HG03521 (cell line): ENCODE measurements around the gene HNRNPLL.
"Not testable (repeated sequence)": the region's sequence is repeated elsewhere in the genome, so short reads cannot be mapped to it uniquely, and the experiment has no call there.

Source experiments
- ATAC-seq: cut with Tn5 transposase; IDR thresholded peaks from one replicate; pipeline ENCODE4 v1.9.1; 2021; ENCODE audit warnings: mild to moderate bottlenecking, moderate library complexity; ENCODE audit not compliant: unreplicated experiment

The HNRNPLL gene

DNA sequence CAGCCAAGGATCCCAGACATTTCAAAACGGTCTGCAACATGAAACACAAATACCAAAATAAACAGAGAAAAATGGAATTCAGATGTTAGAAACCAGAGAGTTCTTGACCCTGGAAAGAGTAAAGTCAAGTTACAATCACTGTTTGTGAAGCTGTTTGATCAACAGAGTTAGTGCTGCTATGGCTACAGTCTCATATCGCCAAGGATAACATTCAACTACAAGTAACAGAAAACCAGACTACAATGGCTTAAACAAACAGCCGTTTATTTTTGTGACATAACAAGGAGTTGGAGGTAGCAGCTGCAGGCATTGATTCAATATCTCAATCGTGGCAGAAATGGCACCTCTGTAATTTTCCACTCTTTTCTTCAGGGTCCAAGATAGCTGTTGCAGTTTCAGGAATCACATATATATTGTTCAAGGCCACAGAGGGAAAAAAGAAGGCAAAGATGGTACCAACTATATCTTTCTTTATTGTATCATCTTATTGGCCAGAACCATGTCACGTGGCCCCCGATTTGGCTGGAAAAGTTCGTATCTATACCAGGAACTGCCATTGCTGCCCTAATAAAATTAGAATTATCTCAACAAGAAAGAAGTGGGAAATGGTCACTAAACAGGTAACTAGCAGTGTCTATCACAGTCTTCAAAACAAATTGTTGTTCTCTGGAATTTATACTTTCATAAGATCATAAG lies 17.7 kb upstream of the HNRNPLL start:
- no peak for ATAC-seq

DNA sequence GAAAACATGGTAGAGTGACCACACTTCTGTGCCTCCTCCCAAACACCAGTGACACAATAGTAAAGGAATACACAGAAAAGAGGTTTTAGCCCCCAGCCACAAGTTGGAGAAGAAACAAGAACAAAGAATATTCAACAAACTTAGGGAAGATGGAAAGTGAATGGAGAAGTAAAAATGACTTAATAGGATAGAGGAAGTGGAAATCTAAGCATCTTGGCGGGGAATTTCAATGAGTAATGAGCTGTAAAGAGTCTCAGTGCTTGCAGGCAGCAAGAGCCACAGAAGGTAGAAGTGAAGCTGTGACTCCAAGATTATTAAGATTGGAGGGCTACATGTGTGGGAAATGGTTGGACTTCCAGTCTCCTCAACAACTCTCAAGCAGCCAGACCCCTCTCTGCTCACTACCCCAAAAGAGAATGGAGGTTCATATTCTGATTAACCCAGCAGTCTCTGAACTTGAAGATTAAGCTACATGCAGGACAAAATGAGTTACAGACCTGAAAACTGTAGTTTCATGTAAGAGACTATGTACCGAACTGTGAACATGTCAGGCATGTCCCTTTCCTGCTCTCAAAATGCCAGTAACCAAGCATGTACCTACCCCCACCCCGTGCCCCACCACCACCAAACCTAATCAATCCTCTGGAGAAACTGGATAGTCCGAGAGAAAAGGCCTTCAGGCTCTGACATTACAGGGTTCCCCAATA lies 16.9 kb upstream of the HNRNPLL start:
- ATAC-seq, result no peak

DNA sequence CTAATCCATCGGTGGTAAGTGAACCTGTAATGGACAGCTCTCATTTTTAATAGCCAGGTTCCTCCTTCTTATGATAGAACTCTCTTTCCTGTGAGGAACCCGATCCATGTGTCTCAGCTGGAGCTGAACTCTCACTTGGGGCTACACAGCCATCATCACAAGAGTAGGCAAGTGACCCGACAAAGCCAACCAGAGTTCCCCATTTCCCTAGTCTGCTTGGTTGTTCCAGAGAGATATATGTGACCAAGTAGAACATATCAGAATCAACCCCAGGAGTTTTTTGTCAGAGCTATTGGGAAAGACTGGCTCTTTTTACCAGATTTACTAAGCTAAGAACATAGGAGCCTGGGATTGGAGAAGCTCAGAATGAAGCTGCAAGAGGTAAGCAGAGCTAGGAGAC lies 14.6 kb upstream of the HNRNPLL start:
- no peak for ATAC-seq

DNA sequence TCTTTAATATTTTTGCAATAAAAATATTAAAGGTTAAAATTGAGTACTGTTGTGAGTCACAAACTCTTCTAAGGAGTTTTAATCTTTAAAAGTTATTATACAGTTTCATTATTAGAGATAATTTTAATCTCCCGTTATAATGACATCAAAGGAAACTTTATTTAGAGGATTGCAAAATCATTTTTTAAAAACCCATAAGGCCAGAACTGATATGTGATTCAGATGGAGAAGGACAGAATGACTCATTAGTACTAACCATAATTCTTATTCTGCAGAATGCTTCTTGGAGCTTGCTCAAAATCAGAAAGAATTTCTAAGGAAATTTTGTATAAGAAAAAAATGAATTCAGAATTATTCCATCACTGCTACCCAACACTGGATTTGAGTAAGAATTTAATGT lies 12.5 kb upstream of the HNRNPLL start:
- no peak for ATAC-seq

DNA sequence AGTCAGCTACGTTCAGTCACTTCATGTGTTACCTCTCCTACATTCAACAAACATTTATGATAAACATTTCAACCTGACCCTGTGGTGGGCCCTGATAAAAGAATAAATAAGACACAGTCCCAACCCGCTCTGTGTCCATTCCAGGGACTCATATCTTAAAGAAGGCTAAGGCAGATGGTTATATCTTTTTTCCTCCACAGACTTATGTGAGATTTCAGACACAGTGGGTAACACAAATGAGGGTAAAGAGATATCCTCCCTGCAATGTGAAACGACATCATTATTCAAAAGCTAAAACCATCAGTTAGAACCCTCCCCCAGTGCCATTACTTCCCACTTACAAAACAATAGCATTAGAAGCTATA lies 11.1 kb upstream of the HNRNPLL start:
- ATAC-seq, result no peak

DNA sequence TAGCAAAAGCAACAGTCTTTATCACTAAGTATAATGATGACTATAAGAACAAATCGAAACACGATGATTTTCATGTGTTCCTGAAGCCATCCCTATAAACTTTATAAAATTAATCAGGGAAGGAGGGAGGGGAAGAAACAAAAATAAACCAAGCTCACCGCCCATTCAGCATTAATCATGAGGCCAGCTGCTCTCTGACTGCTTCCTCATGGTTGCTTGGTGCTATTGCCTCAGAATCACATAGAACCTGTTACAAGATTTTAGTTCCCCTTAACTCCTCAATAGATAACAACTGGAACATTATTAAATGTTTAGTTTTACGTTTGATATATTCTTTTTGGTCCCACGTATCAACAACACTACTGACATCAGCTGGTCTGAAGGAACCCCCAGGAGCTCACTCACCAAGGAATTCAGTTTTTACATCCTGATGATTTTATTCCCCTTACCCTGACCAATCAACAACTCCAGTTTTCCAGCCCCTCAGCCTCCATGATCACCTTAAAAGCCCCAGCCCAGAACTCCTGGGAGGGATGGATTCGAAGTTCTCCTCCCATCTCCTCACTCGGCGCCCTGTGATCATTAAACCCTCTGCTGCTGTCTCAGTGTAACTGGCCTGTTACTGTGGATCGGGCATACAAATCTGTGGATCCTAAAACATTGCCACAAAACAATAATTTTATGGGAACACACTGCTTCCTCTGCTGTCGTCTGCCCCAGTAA lies 10.6 kb upstream of the HNRNPLL start:
- ATAC-seq, result no peak

DNA sequence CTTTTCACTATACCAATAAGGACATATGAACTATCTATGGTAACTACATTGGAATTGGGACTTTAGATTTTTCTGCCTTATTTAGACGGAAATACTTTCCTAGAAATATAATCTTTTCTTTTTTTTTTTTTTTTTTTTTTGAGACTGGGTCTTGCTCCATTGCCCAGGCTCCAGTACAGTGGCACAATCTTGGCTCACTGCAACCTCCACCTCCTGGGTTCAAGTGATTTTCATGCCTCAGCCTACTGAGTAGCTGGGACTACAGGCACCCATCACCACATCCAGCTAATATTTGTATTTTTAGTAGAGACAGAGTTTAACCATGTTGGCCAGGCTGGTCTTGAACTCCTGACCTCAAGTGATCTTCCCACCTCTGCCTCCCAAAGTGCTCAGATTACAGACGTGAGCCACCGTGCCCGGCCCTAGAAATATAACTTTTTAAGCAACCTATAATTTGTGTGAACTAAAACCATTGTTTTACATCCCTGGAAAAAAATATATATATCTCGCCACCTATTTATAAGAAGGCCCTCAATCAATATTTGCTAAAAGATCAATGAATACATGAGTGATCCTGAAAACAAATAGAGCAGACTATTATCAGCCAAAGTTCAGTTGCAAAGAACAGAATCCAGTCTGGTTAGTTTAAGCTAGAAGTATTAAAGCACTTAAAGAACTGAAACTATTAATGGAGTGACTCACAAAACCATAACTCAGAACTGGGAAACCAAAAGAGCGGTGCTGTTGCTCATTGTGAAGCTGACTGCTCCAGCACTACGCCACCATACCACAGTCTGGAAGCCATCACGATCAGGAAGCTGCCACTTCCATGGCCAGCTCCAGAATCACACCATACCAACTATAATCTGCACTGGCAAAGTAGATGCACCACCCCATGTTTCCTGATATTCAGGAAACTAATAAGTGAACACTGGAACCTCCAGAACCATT lies 8.4 kb upstream of the HNRNPLL start:
- ATAC-seq, result peak; percentile 54

DNA sequence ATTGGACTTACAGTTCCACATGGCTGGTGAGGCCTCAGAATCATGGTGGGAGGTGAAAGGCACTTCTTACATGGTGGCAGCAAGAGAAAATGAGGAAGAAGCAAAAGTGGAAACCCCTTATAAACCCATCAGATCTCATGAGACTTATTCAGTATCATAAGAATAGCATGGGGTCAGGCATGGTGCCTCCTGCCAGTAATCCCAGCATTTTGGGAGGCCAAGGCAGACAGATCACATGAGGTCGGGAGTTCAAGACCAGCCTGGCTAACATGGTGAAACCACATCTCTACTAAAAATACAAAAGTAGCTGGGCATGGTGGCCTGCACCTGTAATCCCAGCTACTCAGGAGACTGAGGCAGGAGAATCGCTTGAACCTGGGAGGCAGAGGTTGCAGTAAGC lies 6.5 kb upstream of the HNRNPLL start:
- ATAC-seq, result not testable (repeated sequence)

DNA sequence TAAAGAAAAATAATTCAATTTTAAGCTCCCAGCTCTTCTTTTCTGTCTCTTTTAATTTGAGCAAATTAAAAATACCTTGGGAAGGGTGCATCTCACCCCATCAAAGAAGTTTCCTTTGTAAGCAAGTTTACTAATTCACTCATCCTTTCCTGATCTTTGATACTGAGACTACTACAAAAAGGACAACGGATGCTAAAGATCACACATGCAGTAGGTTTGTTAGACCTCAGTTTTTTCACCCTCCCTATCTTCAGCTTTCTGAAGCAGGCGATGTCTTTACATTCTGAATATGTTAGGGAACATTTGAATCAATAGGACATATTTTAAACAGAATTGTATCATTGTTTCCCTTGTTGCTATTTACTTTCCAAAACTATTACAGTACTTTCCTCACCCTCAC lies 6.0 kb upstream of the HNRNPLL start:
- ATAC-seq, result no peak

DNA sequence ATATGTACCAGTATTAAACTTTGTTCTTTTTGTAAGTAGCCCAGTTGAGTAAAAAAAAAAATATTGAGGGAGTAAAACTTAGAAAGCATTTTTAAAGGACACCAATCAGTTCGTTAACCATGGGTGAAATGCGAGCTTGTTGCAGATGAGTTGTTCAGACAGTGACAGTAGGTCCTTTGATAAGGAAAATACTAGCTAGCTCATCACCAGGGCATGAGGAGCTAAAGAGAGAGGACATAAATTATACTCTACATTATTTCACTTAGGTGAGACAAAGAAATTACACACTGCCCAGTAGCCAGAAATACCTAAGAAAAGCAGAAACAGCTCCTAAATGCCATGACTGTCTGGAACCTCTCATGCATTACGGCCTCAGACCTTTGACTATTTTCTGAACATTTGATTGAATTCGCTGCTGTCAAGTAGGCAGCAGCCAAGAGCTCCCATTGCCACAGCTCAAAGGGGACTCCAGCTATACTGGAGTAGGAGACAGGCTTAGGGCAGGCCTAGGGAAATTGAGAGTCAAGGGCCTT lies 2.6 kb upstream of the HNRNPLL start:
- no peak for ATAC-seq

DNA sequence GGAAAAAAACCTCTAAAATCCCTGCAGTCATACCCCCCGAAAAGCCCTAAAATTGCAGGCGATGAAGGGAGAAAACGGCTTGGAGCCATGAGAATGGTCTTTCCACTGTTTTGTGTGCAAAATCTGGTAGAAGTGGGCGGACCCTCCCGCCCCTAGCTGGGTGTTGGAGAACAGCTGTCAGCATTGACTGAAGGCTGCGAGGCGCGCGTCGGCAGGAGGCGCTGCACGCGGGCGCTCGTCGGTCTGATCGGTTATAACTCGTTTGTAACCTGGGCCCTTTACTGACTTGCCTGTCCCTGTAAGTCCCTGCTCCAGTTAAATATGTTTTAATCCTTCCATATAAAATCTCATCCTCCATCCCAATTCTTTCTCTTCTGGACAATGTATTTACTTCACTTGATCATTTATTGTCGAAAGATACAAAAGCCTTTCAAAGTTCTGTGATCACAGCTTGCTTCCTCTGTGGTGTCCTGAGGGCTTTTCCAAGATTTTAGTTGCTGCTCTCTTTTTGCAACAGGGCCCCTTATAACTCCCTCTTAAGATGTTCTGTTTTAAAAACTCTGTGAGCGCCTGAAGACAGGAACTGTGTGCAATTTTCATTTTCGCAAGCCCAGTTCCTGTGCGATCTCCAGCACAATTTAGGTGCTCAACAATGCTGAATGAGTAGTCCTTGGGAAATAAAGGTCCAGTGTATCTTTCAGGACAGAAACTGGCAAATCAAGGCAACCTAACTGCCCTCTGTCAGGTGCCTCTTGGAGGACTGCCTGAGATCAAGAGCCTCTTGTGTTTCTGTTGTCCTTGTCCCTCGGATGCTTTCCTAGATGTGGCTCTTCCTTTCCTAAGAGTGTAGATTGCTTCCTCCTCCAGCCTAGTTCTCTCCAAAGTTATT lies 918 bp upstream of the HNRNPLL start:
- ATAC-seq, result peak; percentile 41

DNA sequence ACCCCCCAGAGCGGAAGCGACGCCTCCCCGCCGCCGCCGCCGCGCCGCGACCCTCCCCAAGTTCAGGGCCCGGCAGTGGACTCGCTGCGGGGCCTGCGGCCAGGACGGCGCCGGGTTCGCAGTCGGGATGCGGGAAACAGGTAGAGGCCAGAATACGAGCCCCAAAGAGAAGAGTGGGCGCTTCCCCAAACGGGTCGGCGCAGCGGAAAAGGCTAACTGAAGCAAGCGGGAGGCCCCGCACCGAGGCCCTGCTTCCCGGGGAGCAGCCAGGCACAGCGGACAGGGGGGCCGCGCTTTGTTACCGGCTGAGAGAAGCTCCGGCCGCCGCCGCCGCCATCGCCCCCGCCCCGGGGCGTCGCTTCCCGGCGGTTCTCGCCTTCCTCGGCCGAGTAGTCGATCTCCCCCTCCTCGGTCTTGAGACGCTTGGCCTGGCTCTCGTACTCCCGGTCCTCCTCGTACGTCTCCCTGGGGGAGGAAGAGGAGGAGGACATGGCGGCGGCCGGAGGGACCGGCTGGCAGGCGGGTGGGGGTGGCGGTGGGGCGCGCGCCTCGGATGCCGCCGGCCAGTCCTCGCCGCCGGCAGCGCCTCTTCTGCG lies 494 bp downstream of the HNRNPLL start:
- ATAC-seq, result peak; percentile 6

DNA sequence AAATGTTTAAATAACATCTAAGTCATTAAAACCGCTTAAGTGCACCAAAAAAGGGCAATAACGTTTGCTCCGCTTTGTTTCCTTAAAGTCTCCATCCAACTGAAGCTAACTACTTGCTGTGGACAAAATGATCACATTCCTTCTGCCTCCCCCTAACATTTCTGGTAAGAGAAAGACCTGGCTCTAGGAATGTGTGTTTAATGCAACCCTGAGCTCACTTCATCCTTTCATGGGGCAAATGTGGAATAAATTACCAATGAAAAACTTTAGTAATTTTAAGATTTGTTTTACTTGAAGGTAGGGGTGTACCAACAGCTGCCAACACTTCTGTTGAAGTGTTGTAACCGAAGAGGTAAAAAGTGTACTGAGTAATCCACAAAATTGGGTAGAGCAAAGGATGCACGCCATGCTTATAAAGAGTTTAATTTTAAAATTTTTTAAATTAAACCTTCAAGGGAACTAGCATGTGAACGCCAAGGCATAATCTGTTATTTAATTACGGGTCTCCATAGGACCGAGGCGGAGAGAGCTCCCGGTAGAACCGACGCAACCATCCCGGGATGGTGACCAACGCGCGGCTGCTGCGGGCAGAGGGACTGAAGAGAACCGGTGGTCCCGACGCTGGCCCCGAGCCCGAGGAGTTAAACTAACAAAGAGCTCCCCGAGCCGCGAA lies 1.1 kb downstream of the HNRNPLL start:
- ATAC-seq, result peak; percentile 3

DNA sequence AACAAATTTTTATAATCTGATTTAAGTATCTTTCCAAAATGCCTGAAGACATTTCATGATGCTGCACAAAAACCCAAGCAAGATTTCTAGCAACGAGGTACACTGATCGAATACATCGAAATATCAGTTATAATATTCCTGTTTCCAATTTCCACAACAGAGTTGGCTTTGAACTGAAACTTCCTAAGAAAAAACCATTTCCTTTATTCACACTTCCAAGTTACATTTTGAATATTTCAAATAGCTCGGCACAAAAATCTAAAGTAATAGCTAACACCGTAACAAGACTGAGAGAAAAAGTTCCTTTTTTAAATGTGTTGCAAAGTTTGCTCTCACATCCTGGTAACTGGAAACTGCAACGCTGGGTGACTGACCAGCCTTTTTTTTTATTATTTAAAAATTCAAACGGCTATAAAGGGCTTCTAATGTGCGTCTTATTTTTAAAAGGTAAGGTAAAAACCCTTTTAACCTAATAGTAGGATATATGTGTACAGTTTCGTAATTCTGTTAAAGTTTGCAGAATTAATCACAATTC lies 1.7 kb downstream of the HNRNPLL start:
- no peak for ATAC-seq

DNA sequence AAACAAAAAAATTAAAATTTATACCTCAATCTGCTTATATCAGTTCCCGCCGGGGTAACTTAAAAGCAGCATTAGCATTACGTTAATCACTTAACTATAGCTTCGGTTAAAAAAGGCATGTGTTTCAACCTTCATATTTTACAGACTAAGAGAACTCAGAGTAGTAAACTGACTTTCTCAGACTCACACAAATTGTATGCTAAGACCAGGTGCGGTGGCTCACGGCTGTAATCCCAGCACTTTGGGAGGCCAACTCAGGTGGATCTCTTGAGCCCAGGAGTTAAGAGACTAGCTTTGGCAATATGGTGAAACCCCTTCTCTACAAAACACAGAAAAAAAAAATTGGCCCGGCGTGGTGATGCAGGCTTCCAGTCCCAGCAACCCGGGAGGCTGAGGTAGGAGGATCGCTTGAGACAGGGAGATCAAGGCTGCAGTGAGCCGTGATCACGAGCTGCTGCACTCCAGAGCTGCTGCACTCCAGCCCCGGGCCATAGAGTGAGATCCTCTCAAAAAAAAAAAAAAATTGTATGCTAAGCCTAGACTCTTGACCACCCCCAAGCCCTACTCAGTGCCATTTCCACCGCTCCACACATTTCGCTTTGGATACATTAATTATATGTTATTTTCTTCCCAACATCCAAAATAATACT lies 2.4 kb downstream of the HNRNPLL start:
- ATAC-seq, result no peak

DNA sequence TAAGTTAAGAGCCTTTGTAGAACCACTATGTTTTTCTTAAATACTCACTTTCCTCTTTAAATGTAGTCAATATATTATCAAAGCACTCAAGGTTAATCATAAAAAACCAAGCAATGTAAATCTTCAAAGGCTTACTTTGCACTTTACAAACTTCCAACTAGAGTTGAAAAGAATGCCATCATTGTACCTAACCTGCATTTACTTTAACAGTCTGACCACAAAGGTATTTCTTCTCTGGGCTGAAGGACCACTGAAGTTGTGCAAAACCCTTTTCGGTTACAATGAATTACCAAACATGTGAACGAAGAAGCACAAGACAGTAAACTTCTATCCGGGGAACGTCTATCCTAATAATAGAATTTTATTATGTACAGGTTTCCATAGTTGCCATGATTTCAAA lies 3.0 kb downstream of the HNRNPLL start:
- no peak for ATAC-seq

DNA sequence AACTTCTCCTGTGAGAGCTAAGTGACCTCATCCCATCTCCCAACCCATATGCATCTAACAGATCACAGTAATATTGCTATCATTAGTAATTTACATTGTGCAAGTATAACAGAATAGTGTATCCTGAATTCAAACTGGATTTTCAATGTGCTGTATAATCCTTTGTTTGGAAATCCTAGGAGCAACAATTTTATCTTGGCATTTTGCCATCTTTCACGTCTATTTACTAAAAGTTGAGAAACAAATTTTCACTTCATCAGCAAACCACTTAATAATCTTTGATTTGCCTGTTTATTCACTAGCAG lies 3.8 kb downstream of the HNRNPLL start:
- ATAC-seq, result no peak
